GM21786 (cell line): ENCODE measurements around the gene IGDCC3.
"Not testable (repeated sequence)": the region's sequence is repeated elsewhere in the genome, so short reads cannot be mapped to it uniquely, and the experiment has no call there.

Experiments used
- ATAC-seq: cut with Tn5 transposase; IDR thresholded peaks from one replicate; pipeline ENCODE4 v1.9.1; 2021; ENCODE audit not compliant: unreplicated experiment

IGDCC3 gene

GRCh38 chr15:65406424-65407000, 28.7 kb upstream of the IGDCC3 start:
- ATAC-seq = no peak

GRCh38 chr15:65405791-65406423, 28.1 kb upstream of the IGDCC3 start:
- no peak for ATAC-seq

- no peak for ATAC-seq
Measured at GRCh38 chr15:65404186-65404872, 26.5 kb upstream of the IGDCC3 start.

- ATAC-seq = no peak
Measured at GRCh38 chr15:65402961-65403360, 25.2 kb upstream of the IGDCC3 start.

GRCh38 chr15:65401611-65402240, 23.9 kb upstream of the IGDCC3 start:
- no peak for ATAC-seq

GRCh38 chr15:65400760-65401610, 23.2 kb upstream of the IGDCC3 start:
- no peak for ATAC-seq

- ATAC-seq = no peak
Measured at GRCh38 chr15:65399997-65400396, 22.2 kb upstream of the IGDCC3 start.

GRCh38 chr15:65399001-65399706, 21.4 kb upstream of the IGDCC3 start:
- ATAC-seq = no peak

GRCh38 chr15:65398486-65398885, 20.7 kb upstream of the IGDCC3 start:
- not testable (repeated sequence) for ATAC-seq

- ATAC-seq = no peak
Measured at GRCh38 chr15:65396965-65397317, 19.1 kb upstream of the IGDCC3 start.

- no peak for ATAC-seq
Measured at GRCh38 chr15:65396283-65396964, 18.6 kb upstream of the IGDCC3 start.

- ATAC-seq = no peak
Measured at GRCh38 chr15:65395567-65396202, 17.9 kb upstream of the IGDCC3 start.

- ATAC-seq = no peak
Measured at GRCh38 chr15:65394936-65395335, 17.1 kb upstream of the IGDCC3 start.

GRCh38 chr15:65394280-65394789, 16.5 kb upstream of the IGDCC3 start:
- no peak for ATAC-seq

GRCh38 chr15:65393557-65393956, 15.8 kb upstream of the IGDCC3 start:
- ATAC-seq = no peak

GRCh38 chr15:65393091-65393490, 15.3 kb upstream of the IGDCC3 start:
- no peak for ATAC-seq

GRCh38 chr15:65392368-65392767, 14.6 kb upstream of the IGDCC3 start:
- ATAC-seq = no peak

GRCh38 chr15:65391732-65392131, 13.9 kb upstream of the IGDCC3 start:
- no peak for ATAC-seq

- no peak for ATAC-seq
Measured at GRCh38 chr15:65390447-65390846, 12.6 kb upstream of the IGDCC3 start.
